GM13976 (cell line): ENCODE results near the gene ARID4B.
"Not testable (repeated sequence)": the region's sequence is repeated elsewhere in the genome, so short reads cannot be mapped to it uniquely, and the experiment has no call there.

Experiments used
- DNase-seq: peaks from one replicate; pipeline ENCODE4 v3.0.0; 2012; ENCODE audit warnings: low spot score
- CTCF ChIP-seq: IDR thresholded peaks from 2 replicates; pipeline ENCODE4 v1.5.1; 2012; ENCODE audit warnings: borderline replicate concordance, mild to moderate bottlenecking; ENCODE audit not compliant: insufficient read depth; ENCODE audit errors: extremely low read depth, missing control alignments, control extremely low read depth
- in situ Hi-C: fragments of 300-500 bp; cut with MboI; formaldehyde crosslinking; loops from one replicate; pipeline ENCODE4 v1.12.0; 2022; ENCODE audit warnings: low sequenced_read_pairs, mixed read lengths, inconsistent platforms; ENCODE audit not compliant: unreplicated experiment

ARID4B gene

GRCh38 chr1:235203428-235203827, 124.6 kb downstream of the ARID4B start:
- in situ Hi-C loops, result no loop called here
- TF ChIP-seq CTCF, result no peak
- DNase-seq, result no peak

DNA sequence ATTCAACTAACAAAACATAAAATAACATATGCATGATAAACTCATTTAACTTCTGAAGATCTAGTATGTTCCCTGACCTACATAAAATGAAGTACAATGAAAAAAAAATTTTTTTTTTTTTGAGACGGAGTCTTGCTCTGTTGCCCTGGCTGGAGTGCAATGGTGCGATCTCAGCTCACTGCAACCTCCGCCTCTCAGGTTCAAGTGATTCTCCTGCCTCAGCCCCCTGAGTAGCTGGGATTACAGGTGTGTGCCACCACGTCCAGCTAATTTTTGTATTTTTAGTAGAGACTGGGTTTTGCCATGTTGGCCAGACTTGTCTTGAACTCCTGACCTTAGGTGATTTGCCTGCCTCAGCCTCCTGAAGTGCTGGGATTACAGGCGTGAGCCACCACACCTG, 125.5 kb downstream of the ARID4B start:
- in situ Hi-C loops, DNase-seq: not testable (repeated sequence)

DNA sequence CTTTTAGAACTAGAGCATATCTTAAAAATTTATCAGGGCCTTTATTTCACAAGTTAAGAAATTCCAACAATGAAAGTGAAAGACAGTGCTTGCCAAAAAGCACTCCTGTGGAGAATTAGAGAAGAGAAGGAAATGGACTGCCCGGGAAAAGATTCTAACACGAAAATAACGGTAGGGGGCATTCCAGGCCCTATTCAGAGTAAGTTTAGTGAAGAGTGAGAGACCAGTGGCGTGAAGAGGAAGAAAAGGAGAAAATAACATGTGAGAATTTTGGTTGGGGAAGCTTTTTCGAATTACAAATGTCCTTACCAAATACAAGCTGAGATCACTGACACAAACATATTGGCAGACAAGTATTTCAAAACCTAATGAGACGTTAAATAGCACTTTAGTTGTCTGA, 128.5 kb downstream of the ARID4B start:
- TF ChIP-seq CTCF, result no peak
- in situ Hi-C loops, result no loop called here
- no peak for DNase-seq

- no peak for DNase-seq
- in situ Hi-C loops, result no loop called here
- no peak for TF ChIP-seq CTCF
Measured at GRCh38 chr1:235190431-235190830, 137.5 kb downstream of the ARID4B start.

DNA sequence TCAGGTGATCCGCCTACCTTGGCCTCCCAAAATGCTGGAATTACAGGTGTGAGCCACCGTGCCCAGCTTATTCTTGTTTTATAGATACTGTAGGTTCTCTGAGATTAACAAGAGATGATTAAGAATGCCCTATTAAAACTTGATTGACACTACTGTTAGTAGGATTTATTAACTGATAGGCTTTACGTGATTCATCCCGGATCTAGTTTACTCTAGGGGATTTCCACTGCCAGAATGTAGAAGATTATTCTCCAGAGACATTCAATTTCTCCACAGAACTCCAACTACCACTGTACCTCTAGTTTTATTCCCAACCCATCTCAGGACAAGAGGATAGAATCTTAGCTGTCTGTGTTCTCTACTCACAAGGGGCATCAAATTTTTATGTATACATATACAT, 140.7 kb downstream of the ARID4B start:
- TF ChIP-seq CTCF, result no peak
- DNase-seq, result no peak
- in situ Hi-C loops, result no loop called here

- in situ Hi-C loops, result no loop called here
- no peak for TF ChIP-seq CTCF
- DNase-seq, result no peak
Measured at GRCh38 chr1:235181561-235182245, 146.3 kb downstream of the ARID4B start.

GRCh38 chr1:235180916-235181460, 147.0 kb downstream of the ARID4B start:
- no peak for DNase-seq
- in situ Hi-C loops, result no loop called here
- TF ChIP-seq CTCF, result no peak
